ENCODE measurements around the gene ABCC3. TPM values are rescaled to one million over a fixed set of nuclear protein-coding genes. Genes with fewer than 3 reads are reported as not detected.
"Not testable (repeated sequence)": the region's sequence is repeated elsewhere in the genome, so short reads cannot be mapped to it uniquely, and the experiment has no call there.

Gene ABCC3
- total and polyA plus RNA-seq, 2 donors (not counting 1 experiment from before 2014, with no cell fraction given): 11.5 to 34.8 TPM

DNA sequence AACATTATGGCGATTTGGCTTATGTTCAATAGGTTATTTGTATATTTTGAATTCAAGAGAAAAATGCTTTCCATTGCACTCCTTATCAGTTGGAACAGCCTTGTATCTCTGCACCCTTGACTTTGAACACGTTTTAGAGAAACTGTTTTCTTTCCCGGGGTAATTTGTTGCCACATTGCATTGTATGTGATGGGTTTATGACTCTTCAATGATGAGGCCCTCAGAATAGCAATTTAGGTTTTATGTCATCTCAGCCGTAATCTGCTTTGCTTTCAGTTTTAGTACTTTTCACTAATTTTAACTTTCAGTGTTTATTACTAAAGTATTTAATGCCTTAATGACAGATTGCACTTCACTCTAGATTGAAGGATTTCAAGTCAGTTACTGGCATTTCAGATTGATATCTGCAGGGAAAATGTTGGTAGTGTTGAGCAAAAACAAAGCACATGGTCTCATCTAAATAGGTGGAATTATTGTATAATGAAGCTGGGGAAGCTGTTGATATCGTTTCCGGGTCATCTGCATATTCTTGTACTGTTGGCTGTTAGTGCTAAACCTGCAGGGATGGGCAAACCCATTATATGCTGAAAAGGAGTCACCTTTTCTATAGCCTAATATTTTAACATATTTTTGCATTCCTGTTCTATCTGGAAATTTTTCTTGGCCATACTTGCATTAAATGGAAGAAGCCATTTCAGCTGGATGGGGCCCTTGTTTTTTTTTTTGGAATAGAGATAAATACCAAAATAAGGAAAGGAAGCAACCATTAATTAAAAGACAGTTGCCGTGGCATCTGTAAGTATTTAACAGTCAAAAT is 86.7 kb downstream of the ABCC3 start:
- H3K27me3 ChIP-seq (ENCODE audit: control insufficient read depth, insufficient read depth, low read length): no peaks in the 10 kb centered on the region
- H3K27ac ChIP-seq (ENCODE audit: insufficient read depth, low read length): no peak overlapping the region
- H3K4me1 ChIP-seq (ENCODE audit: control insufficient read depth, extremely low read depth, insufficient read depth, low read length): peaks cover 11% of the 10 kb centered on the region
- peak overlapping the region; percentile 98 for H3K4me2 ChIP-seq (ENCODE audit: extremely low read depth, insufficient read depth, low read length)
- H4K20me1 ChIP-seq (ENCODE audit: control insufficient read depth, extremely low read depth, insufficient read depth, low read length): peaks cover 9% of the 10 kb centered on the region
- no peak overlapping the region for H2AFZ ChIP-seq (ENCODE audit: low read length)
- peaks cover 69% of the 10 kb centered on the region for H3K79me2 ChIP-seq (ENCODE audit: control insufficient read depth, insufficient read depth, low read length)
- TF ChIP-seq, protein P1, sequence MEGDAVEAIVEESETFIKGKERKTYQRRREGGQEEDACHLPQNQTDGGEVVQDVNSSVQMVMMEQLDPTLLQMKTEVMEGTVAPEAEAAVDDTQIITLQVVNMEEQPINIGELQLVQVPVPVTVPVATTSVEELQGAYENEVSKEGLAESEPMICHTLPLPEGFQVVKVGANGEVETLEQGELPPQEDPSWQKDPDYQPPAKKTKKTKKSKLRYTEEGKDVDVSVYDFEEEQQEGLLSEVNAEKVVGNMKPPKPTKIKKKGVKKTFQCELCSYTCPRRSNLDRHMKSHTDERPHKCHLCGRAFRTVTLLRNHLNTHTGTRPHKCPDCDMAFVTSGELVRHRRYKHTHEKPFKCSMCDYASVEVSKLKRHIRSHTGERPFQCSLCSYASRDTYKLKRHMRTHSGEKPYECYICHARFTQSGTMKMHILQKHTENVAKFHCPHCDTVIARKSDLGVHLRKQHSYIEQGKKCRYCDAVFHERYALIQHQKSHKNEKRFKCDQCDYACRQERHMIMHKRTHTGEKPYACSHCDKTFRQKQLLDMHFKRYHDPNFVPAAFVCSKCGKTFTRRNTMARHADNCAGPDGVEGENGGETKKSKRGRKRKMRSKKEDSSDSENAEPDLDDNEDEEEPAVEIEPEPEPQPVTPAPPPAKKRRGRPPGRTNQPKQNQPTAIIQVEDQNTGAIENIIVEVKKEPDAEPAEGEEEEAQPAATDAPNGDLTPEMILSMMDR (conservative IDR thresholded peaks at IDR 0.05 in 1 of 2, IDR thresholded peaks at IDR 0.05 in 1 of 2; ENCODE audit: low read depth in 1 of 2, low read length in 2 of 2): no peak
- TF ChIP-seq EZH2 (IDR thresholded peaks at IDR 0.05; ENCODE audit: low read length, missing control alignments): no peak
- no peaks in the 10 kb centered on the region for H3K36me3 ChIP-seq (ENCODE audit: control insufficient read depth, insufficient read depth, low read length)
- no peak for DNase-seq (ENCODE audit: low read depth in 2 of 2)
- no peak overlapping the region for H3K9ac ChIP-seq (ENCODE audit: insufficient read depth, low read length)
- H3K4me3 ChIP-seq (replicated peaks in 1 of 4; ENCODE audit: control extremely low read depth in 1 of 4, insufficient read depth in 1 of 4, low read depth in 3 of 4, low read length in 4 of 4): peak overlapping the region; percentile 61 to 94 (median 90)
- no peaks in the 10 kb centered on the region for H3K9me3 ChIP-seq (ENCODE audit: control insufficient read depth, insufficient read depth, low read depth, low read length)

DNA sequence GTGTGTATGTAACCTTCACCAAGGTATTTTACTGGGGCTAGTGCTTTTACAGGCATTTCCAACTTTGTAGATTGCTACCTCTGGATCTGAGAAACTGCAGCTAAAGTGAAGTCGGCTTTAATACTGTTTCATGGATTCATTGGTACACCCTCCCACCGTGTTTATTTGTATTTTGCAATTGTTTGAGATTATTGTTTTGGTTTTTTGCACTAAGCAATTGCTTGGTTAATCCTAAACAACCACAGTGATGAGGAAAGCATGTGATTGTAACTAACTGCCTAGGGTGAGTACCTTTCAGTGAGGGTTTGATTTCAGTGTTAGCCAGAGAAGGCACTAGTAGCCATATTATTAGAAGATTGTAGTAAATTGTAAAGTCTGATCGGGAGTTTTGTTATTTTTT is 88.1 kb downstream of the ABCC3 start:
- H3K27me3 ChIP-seq (ENCODE audit: control insufficient read depth, insufficient read depth, low read length): no peaks in the 10 kb centered on the region
- DNase-seq (ENCODE audit: low read depth in 2 of 2): no peak
- H3K27ac ChIP-seq (ENCODE audit: insufficient read depth, low read length): no peak overlapping the region
- peaks cover 9% of the 10 kb centered on the region for H4K20me1 ChIP-seq (ENCODE audit: control insufficient read depth, extremely low read depth, insufficient read depth, low read length)
- peaks cover 83% of the 10 kb centered on the region for H3K79me2 ChIP-seq (ENCODE audit: control insufficient read depth, insufficient read depth, low read length)
- peak overlapping the region in 2 of 4 experiments; percentile 27 to 31 for H3K4me3 ChIP-seq (replicated peaks in 1 of 4; ENCODE audit: control extremely low read depth in 1 of 4, insufficient read depth in 1 of 4, low read depth in 3 of 4, low read length in 4 of 4)
- no peak overlapping the region for H3K9ac ChIP-seq (ENCODE audit: insufficient read depth, low read length)
- H3K9me3 ChIP-seq (ENCODE audit: control insufficient read depth, insufficient read depth, low read depth, low read length): no peaks in the 10 kb centered on the region
- TF ChIP-seq EZH2 (IDR thresholded peaks at IDR 0.05; ENCODE audit: low read length, missing control alignments): no peak
- TF ChIP-seq, protein P1 (conservative IDR thresholded peaks at IDR 0.05 in 1 of 2, IDR thresholded peaks at IDR 0.05 in 1 of 2; ENCODE audit: low read depth in 1 of 2, low read length in 2 of 2): no peak
- H2AFZ ChIP-seq (ENCODE audit: low read length): no peak overlapping the region
- no peaks in the 10 kb centered on the region for H3K36me3 ChIP-seq (ENCODE audit: control insufficient read depth, insufficient read depth, low read length)
- H3K4me2 ChIP-seq (ENCODE audit: extremely low read depth, insufficient read depth, low read length): peak overlapping the region; percentile 7
- H3K4me1 ChIP-seq (ENCODE audit: control insufficient read depth, extremely low read depth, insufficient read depth, low read length): peaks cover 13% of the 10 kb centered on the region

DNA sequence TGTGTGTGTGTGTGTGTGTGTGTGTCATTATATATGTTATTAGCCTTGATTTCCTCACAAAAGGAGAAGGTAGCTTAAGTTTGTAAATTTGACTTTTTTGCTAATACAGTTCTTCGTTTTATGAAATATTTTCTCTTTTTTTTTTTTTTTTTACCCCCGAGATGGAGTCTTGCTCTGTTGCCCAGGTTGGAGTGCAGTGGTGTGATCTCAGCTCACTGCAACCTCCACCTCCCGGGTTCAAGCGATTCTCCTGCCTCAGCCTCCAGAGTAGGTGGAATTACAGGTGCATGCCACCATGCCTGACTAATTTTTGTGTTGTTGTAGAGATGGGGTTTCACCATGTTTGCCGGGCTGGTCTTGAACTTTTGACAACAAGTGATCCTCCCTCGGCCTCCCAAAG is 89.9 kb downstream of the ABCC3 start:
- Histone ChIP-seq H3K79me2 (ENCODE audit: control insufficient read depth, insufficient read depth, low read length) (peaks cover 100% of the 10 kb centered on the region), H4K20me1 (ENCODE audit: control insufficient read depth, extremely low read depth, insufficient read depth, low read length) (peaks cover 11% of the 10 kb centered on the region)
- H3K4me3 ChIP-seq (replicated peaks in 1 of 4; ENCODE audit: control extremely low read depth in 1 of 4, insufficient read depth in 1 of 4, low read depth in 3 of 4, low read length in 4 of 4): not testable (repeated sequence)

More for the DNA sequence above, 89.9 kb downstream of the ABCC3 start:
- H2AFZ ChIP-seq (ENCODE audit: low read length); H3K4me1 ChIP-seq (ENCODE audit: control insufficient read depth, extremely low read depth, insufficient read depth, low read length); H3K4me2 ChIP-seq (ENCODE audit: extremely low read depth, insufficient read depth, low read length); DNase-seq (ENCODE audit: low read depth in 2 of 2); H3K27ac ChIP-seq (ENCODE audit: insufficient read depth, low read length); H3K9me3 ChIP-seq (ENCODE audit: control insufficient read depth, insufficient read depth, low read depth, low read length); H3K36me3 ChIP-seq (ENCODE audit: control insufficient read depth, insufficient read depth, low read length); H3K9ac ChIP-seq (ENCODE audit: insufficient read depth, low read length); H3K27me3 ChIP-seq (ENCODE audit: control insufficient read depth, insufficient read depth, low read length): not testable (repeated sequence)
